GM08714 (cell line): ENCODE results near the gene LDLRAD4.

Source experiments
- H3K4me3 ChIP-seq: fragments of 200-500 bp; sonication (Bioruptor generic); 2 replicates; pipeline ENCODE4 v1.5.1; 2014; ENCODE audit warnings: mild to moderate bottlenecking, low read length, inconsistent platforms
- ZNF274 ChIP-seq: IDR thresholded peaks from 2 replicates; pipeline ENCODE4 v1.6.1; 2012; ENCODE audit warnings: mild to moderate bottlenecking, low read depth, low read length

Gene LDLRAD4

DNA sequence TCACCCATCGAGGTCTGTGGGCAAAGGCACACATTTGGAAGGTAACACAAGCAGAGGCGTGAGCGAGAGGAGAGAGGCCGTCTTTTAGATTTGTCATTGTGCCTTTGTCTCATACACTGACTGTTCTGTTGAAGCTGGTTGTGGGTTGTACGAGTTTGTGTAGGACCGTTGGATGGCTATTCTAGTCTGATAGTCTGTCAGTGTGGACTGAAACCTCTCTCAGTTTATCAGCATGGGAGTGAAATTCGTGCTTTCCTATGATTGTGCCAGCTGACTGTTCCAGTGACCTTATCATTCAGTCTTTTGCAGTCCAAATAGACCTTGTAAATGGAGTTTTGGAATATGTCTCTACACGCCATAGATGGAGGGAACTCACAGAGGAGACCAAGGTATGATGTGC, 143.5 kb downstream of the LDLRAD4 start:
- no peak overlapping the region for H3K4me3 ChIP-seq
- TF ChIP-seq ZNF274: no peak

DNA sequence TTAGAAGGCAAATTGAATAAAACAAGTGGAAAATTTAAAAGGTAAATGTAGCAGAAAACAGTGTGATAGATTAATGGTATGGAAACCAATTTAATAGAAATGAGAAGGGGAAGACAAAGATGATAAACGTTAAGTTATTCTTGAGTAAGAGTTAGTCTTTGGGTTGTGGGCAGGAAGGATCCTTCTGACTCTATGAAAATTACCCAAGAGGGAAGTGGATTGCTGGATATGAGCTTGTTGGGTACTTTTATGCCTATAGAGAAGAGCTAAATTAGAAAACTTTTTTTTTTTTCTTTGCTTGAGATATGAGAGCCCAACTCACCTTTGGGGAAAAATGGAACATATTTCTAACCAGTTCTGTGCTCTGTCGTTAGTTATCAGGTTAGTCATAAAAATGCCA, 144.0 kb downstream of the LDLRAD4 start:
- TF ChIP-seq ZNF274: no peak
- no peak overlapping the region for H3K4me3 ChIP-seq

DNA sequence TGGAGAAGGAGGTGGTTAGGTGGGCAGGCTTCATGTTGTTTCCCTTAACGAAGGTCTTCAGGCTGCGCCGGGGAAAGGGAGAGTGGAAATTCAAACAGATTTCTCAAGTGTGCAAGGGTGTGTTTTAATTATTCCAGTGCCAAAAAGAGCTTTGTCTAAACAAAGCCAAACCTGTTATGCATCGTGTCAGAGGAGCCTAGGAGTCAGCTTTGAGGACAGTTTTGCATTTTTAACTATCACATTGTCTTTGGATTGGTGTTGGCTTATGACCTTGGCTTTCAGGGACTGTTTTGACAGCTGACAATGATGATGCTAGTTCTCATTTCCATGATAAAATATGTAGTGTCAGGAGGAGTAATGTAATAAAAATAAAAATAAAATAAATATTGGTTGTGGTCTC, 144.8 kb downstream of the LDLRAD4 start:
- no peak overlapping the region for H3K4me3 ChIP-seq
- TF ChIP-seq ZNF274: no peak

DNA sequence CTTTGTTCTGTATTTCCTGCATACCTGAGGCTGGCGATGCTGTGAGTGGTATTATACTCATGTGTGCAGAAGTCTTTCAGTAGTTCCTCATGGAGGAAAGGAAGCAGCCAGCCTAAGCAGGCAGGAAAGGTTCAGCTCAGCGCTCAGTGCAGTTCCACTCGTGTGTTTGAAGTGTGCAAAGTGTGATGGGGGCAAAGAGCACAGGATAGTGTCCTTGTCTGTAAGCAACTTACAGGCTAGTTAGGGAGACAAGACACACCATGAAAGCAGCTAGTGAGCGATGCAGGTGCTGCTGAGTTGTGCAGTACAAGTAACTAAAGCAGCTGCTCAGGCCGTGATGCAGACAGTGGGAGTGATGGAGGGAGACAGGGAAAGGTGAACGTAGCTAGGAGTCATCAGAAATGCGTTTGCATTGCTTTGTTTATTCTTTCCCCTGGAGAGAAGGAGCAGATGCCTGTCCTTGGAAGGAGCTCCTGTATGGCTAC, 146.2 kb downstream of the LDLRAD4 start:
- TF ChIP-seq ZNF274: no peak
- no peak overlapping the region for H3K4me3 ChIP-seq

- TF ChIP-seq ZNF274: no peak
- no peak overlapping the region for H3K4me3 ChIP-seq
Observed at GRCh38 chr18:13366131-13366530, 147.6 kb downstream of the LDLRAD4 start.

DNA sequence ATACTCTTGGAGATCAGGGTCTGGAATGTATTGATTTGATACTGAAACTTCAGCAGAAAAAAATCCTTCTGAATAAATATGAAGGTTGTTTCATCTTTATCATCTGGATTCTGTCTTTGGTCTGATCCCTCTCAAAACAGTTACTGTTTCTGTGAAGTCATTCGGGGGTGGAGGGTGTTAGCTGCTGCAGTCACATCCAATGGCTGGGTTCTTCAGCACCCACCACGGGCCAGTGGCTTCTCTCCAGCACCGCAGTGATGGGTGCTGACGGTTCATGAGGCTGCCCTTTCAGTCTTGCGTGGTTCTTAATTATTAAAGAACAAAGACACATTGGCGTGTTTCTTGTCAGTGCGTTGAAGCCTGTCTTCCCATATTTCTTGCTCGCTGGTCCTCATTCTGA, 148.0 kb downstream of the LDLRAD4 start:
- TF ChIP-seq ZNF274: no peak
- H3K4me3 ChIP-seq: no peak overlapping the region

GRCh38 chr18:13366962-13367892, 148.7 kb downstream of the LDLRAD4 start:
- no peak for TF ChIP-seq ZNF274

GRCh38 chr18:13368080-13368813, 149.7 kb downstream of the LDLRAD4 start:
- H3K4me3 ChIP-seq: no peak overlapping the region
- no peak for TF ChIP-seq ZNF274

More at GRCh38 chr18:13366962-13367892, 148.7 kb downstream of the LDLRAD4 start:
- H3K4me3 ChIP-seq: no peak overlapping the region

- TF ChIP-seq ZNF274: no peak
- no peak overlapping the region for H3K4me3 ChIP-seq
Observed at GRCh38 chr18:13369353-13369752, 150.8 kb downstream of the LDLRAD4 start.

DNA sequence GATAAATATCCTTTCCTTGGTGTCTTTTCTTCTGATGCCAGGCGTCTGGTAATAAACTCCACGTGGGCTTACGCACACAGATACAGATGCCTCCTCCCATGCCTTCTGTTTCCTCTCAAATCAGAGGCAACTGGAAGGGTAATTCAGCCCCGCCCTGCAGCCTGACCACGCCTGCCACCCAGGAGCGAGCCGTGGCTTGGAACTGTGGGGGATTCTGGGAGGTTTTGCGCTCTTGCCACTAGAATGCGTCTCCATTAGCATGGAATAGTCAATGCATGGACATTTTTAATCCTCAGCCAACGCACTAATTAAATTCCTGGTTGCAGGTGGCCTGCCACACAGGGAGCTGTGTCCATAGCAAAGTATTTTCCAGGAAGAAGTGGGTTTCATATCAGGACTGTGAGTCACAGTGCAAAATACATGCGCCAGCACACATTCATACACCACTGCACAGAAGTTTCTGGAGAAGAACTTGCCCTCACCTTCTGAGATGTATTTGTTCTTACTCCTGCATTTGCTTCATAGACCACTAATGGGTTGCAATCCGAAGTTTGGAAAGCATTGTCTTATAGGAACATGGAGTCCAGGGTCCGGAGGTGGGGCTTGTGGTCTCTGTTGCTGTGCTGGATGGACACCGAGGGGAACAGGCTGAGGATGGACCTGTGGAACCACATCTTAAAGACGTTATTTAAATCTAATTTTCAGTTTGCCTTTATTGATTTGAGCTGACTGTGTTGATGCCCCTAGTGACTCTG, 151.4 kb downstream of the LDLRAD4 start:
- H3K4me3 ChIP-seq: no peak overlapping the region
- no peak for TF ChIP-seq ZNF274

GRCh38 chr18:13370995-13371625, 152.6 kb downstream of the LDLRAD4 start:
- no peak for TF ChIP-seq ZNF274
- no peak overlapping the region for H3K4me3 ChIP-seq

DNA sequence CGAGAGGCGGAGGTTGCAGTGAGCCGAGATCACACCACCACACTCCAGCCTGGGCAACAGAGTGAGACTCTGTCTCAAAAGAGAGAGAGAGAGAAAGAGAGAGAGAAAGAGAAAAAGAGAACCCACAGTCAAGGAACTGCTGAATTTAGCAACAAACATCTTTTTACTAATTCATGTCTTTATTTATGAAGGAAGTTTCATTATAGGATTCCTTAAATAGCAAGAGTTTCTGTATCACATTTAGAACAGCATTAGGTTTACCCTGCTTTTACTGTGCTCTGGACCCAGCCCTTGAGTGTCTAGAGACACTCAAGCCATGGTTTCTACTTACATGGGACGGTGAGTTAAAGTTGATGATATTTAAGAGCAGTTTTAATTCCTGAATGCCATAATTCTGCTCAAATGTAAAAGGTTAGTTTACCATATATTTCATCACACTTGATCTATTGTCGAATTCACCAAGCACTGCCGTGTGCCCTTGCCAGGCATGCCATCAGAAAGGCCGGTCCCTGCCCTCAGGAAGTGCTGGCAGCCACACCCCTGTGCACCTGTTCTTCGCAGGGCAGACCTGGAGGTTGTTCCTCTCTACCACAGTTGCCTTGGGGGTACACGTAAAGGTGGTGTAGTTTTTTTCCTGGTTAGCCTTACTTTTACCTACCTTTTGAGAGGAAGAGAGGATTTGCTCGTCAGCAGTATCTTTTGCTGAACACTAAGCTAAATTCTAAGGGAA, 153.3 kb downstream of the LDLRAD4 start:
- no peak for TF ChIP-seq ZNF274
- H3K4me3 ChIP-seq: no peak overlapping the region

DNA sequence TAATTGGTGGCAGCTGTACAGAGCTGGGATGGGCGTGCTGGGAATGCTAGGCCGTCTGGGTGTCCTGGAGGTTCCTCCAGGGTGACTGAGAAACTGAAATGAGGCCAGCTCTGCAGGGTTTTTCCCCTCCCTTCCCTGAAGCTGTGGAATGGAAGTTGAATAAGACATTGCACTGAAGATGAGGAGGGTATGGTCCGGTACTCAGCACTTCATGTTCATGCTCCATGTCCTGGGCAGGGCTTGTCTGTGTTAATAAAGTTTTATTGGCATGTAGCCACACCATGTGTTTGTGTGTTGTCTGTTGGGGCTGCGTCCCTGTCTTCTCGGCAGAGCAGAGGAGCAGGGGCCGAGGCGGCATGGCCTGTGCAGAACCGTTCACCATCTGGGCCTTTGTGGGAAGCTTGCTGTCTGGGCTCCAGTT, 154.0 kb downstream of the LDLRAD4 start:
- no peak for TF ChIP-seq ZNF274
- H3K4me3 ChIP-seq: no peak overlapping the region

DNA sequence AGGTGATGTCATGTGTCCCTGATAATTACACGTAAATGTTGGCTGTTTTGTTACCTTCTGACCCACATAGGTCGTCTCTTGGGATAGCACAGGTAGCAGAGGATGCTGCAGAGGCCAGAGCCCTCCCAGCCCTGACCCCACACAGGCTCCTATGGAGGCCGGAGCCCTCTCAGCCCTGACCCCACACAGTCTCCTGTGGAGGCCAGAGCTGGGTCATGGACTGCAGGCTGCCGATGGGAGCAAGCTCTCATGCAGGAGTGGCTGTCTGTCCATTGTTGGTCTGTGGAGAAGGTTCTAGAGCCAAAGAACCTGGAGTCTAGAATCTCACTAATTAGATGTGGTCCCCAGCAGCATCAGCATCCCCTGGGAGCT, 155.5 kb downstream of the LDLRAD4 start:
- no peak for TF ChIP-seq ZNF274
- H3K4me3 ChIP-seq: no peak overlapping the region
